Measurements from ENCODE around the gene SLC22A23. TPM values are rescaled to one million over a fixed set of nuclear protein-coding genes. Genes with fewer than 3 reads are reported as not detected.

The SLC22A23 gene
- total and polyA plus RNA-seq, 2 experiments from 2014 or later: 6.1 to 38.3 TPM

DNA sequence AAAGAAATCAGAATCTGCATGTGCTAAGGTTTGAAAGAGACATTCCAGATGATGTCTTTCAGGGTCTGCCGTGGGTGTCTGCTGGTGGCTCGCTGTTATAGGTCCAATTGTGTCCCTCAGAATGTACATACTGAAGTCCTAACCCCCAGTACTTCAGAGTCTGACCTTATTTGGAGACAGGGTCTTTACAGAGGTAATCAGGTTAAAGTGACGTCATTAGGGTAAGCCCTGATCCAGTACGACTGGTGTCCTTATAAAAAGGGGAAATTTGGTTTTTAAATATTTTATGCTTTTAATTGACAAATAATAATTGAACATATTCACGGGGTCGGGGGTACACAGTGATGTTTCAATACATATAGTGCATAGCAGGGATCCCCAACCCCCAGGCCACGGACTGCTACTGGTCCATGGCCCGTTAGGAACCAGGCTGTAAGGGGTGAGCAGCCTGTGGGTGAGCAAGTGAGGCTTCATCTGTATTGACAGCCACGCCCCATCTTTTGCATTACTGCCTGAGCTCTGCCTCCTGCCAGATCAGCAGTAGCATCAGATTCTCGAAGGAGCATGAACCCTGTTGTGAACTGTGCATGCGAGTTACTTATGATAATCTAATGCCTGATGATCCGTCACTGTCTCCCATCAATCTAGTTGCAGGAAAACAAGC lies 33.2 kb upstream of the SLC22A23 start (continued):
- TF ChIP-seq JUNB (IDR thresholded peaks at IDR 0.05; ENCODE audit: unreplicated experiment): no peak
- TF ChIP-seq, protein P1, sequence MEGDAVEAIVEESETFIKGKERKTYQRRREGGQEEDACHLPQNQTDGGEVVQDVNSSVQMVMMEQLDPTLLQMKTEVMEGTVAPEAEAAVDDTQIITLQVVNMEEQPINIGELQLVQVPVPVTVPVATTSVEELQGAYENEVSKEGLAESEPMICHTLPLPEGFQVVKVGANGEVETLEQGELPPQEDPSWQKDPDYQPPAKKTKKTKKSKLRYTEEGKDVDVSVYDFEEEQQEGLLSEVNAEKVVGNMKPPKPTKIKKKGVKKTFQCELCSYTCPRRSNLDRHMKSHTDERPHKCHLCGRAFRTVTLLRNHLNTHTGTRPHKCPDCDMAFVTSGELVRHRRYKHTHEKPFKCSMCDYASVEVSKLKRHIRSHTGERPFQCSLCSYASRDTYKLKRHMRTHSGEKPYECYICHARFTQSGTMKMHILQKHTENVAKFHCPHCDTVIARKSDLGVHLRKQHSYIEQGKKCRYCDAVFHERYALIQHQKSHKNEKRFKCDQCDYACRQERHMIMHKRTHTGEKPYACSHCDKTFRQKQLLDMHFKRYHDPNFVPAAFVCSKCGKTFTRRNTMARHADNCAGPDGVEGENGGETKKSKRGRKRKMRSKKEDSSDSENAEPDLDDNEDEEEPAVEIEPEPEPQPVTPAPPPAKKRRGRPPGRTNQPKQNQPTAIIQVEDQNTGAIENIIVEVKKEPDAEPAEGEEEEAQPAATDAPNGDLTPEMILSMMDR (conservative IDR thresholded peaks at IDR 0.05; ENCODE audit: low read depth in 2 of 2): no peak
- no peak for TF ChIP-seq NANOG (IDR thresholded peaks at IDR 0.05; ENCODE audit: borderline replicate concordance)
- TF ChIP-seq ZNF331 (CRISPR knock-in tag; IDR thresholded peaks at IDR 0.05; ENCODE audit: low read depth): no peak
- TF ChIP-seq EZH2phosphoT487 (IDR thresholded peaks at IDR 0.05; ENCODE audit: unreplicated experiment): no peak
- no peak for TF ChIP-seq EZH2 (IDR thresholded peaks at IDR 0.05; ENCODE audit: low read depth, unreplicated experiment)
- TF ChIP-seq STAT1 (IDR thresholded peaks at IDR 0.05; ENCODE audit: unreplicated experiment): no peak
- no peak for TF ChIP-seq CREB1 (CRISPR knock-in tag; IDR thresholded peaks at IDR 0.05; ENCODE audit: low read depth)
- TF ChIP-seq, protein P2, sequence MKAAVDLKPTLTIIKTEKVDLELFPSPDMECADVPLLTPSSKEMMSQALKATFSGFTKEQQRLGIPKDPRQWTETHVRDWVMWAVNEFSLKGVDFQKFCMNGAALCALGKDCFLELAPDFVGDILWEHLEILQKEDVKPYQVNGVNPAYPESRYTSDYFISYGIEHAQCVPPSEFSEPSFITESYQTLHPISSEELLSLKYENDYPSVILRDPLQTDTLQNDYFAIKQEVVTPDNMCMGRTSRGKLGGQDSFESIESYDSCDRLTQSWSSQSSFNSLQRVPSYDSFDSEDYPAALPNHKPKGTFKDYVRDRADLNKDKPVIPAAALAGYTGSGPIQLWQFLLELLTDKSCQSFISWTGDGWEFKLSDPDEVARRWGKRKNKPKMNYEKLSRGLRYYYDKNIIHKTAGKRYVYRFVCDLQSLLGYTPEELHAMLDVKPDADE (IDR thresholded peaks at IDR 0.05): no peak
- TF ChIP-seq ZNF114 (CRISPR knock-in tag; IDR thresholded peaks at IDR 0.05): no peak

DNA sequence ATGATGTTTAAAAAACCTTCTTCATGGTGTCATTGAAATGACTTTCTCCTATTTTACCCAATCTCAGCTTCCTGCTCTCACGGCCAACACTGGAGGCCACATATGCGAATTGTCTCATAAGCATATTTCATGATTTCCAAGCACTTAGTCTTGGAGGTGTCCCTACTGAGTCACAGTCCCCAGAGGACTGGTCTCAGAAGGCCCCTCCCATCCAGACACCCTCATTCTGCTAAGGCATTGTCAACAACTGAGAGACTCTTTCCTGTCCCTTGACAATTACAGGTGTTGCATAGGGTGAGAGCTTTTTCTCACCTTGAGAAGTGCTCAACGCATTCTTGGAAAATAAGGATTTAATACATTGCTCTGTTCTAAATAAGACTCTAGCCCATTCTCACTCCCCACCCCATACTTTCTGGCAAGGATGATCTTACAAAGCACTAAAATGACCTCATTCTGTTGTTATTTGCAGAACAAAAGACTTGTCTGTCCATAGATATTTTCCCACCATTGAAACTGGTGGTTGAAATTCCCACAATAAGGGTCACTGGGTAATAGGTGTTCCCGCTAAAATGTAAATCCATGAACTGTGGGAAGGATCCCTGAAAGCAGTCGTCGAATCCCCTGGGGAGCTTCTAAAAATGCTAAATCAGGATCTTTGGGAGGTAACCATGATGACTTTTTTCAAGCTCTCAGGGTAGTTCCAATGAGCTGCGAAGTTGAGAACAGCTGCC lies 32.3 kb upstream of the SLC22A23 start:
- H3K4me3 ChIP-seq: no peak overlapping the region
- no peaks in the 10 kb centered on the region for H4K20me1 ChIP-seq (replicated peaks; ENCODE audit: insufficient read depth)
- no peaks in the 10 kb centered on the region; the same call in 1 of the 3 replicates for H3K9me3 Mint-ChIP-seq
- no peak overlapping the region for H3K27ac ChIP-seq (ENCODE audit: low read depth)
- peaks cover 9% of the 10 kb centered on the region for H3K27me3 Mint-ChIP-seq (ENCODE audit: insufficient read depth, low read depth, poor library complexity)
- no peaks in the 10 kb centered on the region for H3K4me1 ChIP-seq (ENCODE audit: insufficient read depth)
- no peak overlapping the region for H3K27ac Mint-ChIP-seq
- no peaks in the 10 kb centered on the region for H3K27me3 ChIP-seq (ENCODE audit: insufficient read depth)
- H3K4me3 Mint-ChIP-seq: no peak overlapping the region
- DNase-seq (ENCODE audit: low spot score) (peak; percentile 50), ATAC-seq (peak; percentile 48)
- no peaks in the 10 kb centered on the region for H3F3A ChIP-seq (replicated peaks; ENCODE audit: low read depth)
- H3K36me3 Mint-ChIP-seq (ENCODE audit: low read depth): no peaks in the 10 kb centered on the region
- no peaks in the 10 kb centered on the region for H3K79me2 ChIP-seq (replicated peaks; ENCODE audit: insufficient read depth)
- H2AFZ ChIP-seq: no peak overlapping the region
- TF ChIP-seq, protein P1 (conservative IDR thresholded peaks at IDR 0.05; ENCODE audit: low read depth in 2 of 2): no peak
- TF ChIP-seq POLR2AphosphoS5 (IDR thresholded peaks at IDR 0.05; ENCODE audit: low read depth): no peak
- TF ChIP-seq EZH2 (IDR thresholded peaks at IDR 0.05; ENCODE audit: low read depth, unreplicated experiment): no peak
- TF ChIP-seq, protein P3, sequence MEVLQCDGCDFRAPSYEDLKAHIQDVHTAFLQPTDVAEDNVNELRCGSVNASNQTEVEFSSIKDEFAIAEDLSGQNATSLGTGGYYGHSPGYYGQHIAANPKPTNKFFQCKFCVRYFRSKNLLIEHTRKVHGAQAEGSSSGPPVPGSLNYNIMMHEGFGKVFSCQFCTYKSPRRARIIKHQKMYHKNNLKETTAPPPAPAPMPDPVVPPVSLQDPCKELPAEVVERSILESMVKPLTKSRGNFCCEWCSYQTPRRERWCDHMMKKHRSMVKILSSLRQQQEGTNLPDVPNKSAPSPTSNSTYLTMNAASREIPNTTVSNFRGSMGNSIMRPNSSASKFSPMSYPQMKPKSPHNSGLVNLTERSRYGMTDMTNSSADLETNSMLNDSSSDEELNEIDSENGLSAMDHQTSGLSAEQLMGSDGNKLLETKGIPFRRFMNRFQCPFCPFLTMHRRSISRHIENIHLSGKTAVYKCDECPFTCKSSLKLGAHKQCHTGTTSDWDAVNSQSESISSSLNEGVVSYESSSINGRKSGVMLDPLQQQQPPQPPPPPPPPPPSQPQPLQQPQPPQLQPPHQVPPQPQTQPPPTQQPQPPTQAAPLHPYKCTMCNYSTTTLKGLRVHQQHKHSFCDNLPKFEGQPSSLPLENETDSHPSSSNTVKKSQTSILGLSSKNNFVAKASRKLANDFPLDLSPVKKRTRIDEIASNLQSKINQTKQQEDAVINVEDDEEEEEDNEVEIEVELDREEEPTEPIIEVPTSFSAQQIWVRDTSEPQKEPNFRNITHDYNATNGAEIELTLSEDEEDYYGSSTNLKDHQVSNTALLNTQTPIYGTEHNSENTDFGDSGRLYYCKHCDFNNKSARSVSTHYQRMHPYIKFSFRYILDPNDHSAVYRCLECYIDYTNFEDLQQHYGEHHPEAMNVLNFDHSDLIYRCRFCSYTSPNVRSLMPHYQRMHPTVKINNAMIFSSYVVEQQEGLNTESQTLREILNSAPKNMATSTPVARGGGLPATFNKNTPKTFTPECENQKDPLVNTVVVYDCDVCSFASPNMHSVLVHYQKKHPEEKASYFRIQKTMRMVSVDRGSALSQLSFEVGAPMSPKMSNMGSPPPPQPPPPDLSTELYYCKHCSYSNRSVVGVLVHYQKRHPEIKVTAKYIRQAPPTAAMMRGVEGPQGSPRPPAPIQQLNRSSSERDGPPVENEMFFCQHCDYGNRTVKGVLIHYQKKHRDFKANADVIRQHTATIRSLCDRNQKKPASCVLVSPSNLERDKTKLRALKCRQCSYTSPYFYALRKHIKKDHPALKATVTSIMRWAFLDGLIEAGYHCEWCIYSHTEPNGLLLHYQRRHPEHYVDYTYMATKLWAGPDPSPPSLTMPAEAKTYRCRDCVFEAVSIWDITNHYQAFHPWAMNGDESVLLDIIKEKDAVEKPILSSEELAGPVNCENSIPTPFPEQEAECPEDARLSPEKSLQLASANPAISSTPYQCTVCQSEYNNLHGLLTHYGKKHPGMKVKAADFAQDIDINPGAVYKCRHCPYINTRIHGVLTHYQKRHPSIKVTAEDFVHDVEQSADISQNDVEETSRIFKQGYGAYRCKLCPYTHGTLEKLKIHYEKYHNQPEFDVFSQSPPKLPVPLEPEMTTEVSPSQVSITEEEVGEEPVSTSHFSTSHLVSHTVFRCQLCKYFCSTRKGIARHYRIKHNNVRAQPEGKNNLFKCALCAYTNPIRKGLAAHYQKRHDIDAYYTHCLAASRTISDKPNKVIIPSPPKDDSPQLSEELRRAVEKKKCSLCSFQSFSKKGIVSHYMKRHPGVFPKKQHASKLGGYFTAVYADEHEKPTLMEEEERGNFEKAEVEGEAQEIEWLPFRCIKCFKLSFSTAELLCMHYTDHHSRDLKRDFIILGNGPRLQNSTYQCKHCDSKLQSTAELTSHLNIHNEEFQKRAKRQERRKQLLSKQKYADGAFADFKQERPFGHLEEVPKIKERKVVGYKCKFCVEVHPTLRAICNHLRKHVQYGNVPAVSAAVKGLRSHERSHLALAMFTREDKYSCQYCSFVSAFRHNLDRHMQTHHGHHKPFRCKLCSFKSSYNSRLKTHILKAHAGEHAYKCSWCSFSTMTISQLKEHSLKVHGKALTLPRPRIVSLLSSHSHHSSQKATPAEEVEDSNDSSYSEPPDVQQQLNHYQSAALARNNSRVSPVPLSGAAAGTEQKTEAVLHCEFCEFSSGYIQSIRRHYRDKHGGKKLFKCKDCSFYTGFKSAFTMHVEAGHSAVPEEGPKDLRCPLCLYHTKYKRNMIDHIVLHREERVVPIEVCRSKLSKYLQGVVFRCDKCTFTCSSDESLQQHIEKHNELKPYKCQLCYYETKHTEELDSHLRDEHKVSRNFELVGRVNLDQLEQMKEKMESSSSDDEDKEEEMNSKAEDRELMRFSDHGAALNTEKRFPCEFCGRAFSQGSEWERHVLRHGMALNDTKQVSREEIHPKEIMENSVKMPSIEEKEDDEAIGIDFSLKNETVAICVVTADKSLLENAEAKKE (CRISPR knock-in tag; IDR thresholded peaks at IDR 0.05): no peak
- TF ChIP-seq NANOG (IDR thresholded peaks at IDR 0.05; ENCODE audit: borderline replicate concordance): no peak
- no peaks in the 10 kb centered on the region for H3K36me3 ChIP-seq (ENCODE audit: insufficient read depth)
- H3K4me1 Mint-ChIP-seq: peaks cover 11% of the 10 kb centered on the region
- H3K9me2 ChIP-seq (ENCODE audit: insufficient read depth): 0 out of 2 replicates have a peak, but pooled peaks cover 19% of the 10 kb centered on the region
- no peak overlapping the region for H3K4me2 ChIP-seq
